CD4-positive, alpha-beta T cell (primary cell): ENCODE results near the gene RREB1. TPM values are rescaled to one million over a fixed set of nuclear protein-coding genes. Genes with fewer than 3 reads are reported as not detected.

Experiments used
- ATAC-seq: fragments of 200-7000 bp; cut with Tn5 transposase; one replicate; pipeline ENCODE4 v1.10.0; 2022; ENCODE audit warnings: mild to moderate bottlenecking; ENCODE audit not compliant: poor library complexity
- CTCF ChIA-PET: fragments of 350-600 bp; sonication (Branson Sonifier 250); formaldehyde crosslinking; loops from one replicate; lab custom pipeline; 2021; ENCODE audit warnings: antibody characterized with exemption, inconsistent platforms; lab: Charles Lee
- POLR2A ChIA-PET: fragments of 350-600 bp; sonication (Branson Sonifier 250); formaldehyde crosslinking; loops from one replicate; lab custom pipeline; 2021; ENCODE audit warnings: antibody characterized with exemption, inconsistent platforms; lab: Charles Lee
- DNase-seq, 14 experiments: peaks; one replicate each; pipeline ENCODE4 v3.0.0-alpha.2; 2013 to 2020; ENCODE audit warnings: mixed read lengths in 2 of 14
- H3K27ac ChIP-seq, 2 donors: one replicate each; pipeline versions ENCODE4 v1.5.1 to v1.7.0; 2013; ENCODE audit warnings: low read length in 2 of 2, low read depth in 1 of 2, mild to moderate bottlenecking in 1 of 2
- H3K27me3 ChIP-seq, 2 experiments: 1 replicate in 1 of 2; 2 replicates in 1 of 2; pipeline versions ENCODE4 v1.6.1 to v1.7.0; 2013; ENCODE audit warnings: low read length in 2 of 2, control low read depth in 1 of 2, mild to moderate bottlenecking in 1 of 2, moderate library complexity in 1 of 2; ENCODE audit not compliant: insufficient read depth in 2 of 2, control insufficient read depth in 1 of 2
- H3K36me3 ChIP-seq: one replicate; pipeline ENCODE4 v1.6.1; 2013; ENCODE audit warnings: low read length, control low read depth; ENCODE audit not compliant: insufficient read depth
- H3K4me1 ChIP-seq: one replicate; pipeline ENCODE4 v1.6.1; 2013; ENCODE audit warnings: low read length, control low read depth; ENCODE audit not compliant: insufficient read depth
- H3K4me3 ChIP-seq: one replicate; pipeline ENCODE4 v1.5.1; 2013; ENCODE audit warnings: mild to moderate bottlenecking, low read length, moderate library complexity
- H3K9me3 ChIP-seq, 2 experiments: 1 replicate in 1 of 2; 2 replicates in 1 of 2; pipeline versions ENCODE4 v1.6.1 to v1.7.0; 2013; ENCODE audit warnings: low read length in 2 of 2, mild to moderate bottlenecking in 2 of 2, control low read depth in 1 of 2, moderate library complexity in 1 of 2; ENCODE audit not compliant: control insufficient read depth in 1 of 2, insufficient read depth in 1 of 2
- H3K27ac Mint-ChIP-seq: one replicate; pipeline ENCODE4 v1.8.0; 2020; ENCODE audit warnings: mixed read lengths
- H3K27me3 Mint-ChIP-seq: one replicate; pipeline ENCODE4 v1.8.0; 2021; ENCODE audit warnings: mixed read lengths
- H3K36me3 Mint-ChIP-seq: one replicate; pipeline ENCODE4 v1.8.0; 2021; ENCODE audit warnings: low read depth, mixed read lengths
- H3K4me1 Mint-ChIP-seq: one replicate; pipeline ENCODE4 v1.8.0; 2021; ENCODE audit warnings: low read depth, mixed read lengths
- H3K4me3 Mint-ChIP-seq: one replicate; pipeline ENCODE4 v1.8.0; 2020; ENCODE audit warnings: mild to moderate bottlenecking, mixed read lengths
- H3K9me3 Mint-ChIP-seq: one replicate; pipeline ENCODE4 v1.8.0; 2020; ENCODE audit warnings: mixed read lengths
- CTCF ChIP-seq: fragments of 200-600 bp; IDR thresholded peaks from one replicate; pipeline ENCODE4 v1.8.0; 2022; ENCODE audit warnings: antibody characterized with exemption, mild to moderate bottlenecking
- intact Hi-C, 2 experiments: fragments of 100-400 bp; cut with DNase I in 1 of 2; cut with micrococcal nuclease in 1 of 2; formaldehyde crosslinking; loops; one replicate each; pipeline versions ENCODE4 v1.15.1 to v1.9.0; 2023 to 2025; cut with DNase I, micrococcal nuclease
- total RNA-seq, 174 experiments: library from RNA in 2 of 174; stranded (reverse) in 2 of 174; gene quantifications; one replicate each; pipeline ENCODE4 v1.2.3 and lab custom pipeline; 2021 to 2026

The RREB1 gene
- total RNA-seq, 2 experiments from 2014 or later: 56.5 to 60.0 TPM

- Mint-ChIP-seq H3K27ac (peak overlapping the region; percentile 47), H3K9me3 (no peaks in the 10 kb centered on the region), H3K36me3 (peaks cover 95% of the 10 kb centered on the region), H3K4me3 (no peak overlapping the region), H3K4me1 (peaks cover 8% of the 10 kb centered on the region), H3K27me3 (no peaks in the 10 kb centered on the region)
- no peak for ATAC-seq
- Histone ChIP-seq H3K27me3 (no peaks in the 10 kb centered on the region), H3K9me3 (no peaks in the 10 kb centered on the region), H3K27ac (no peak overlapping the region), H3K36me3 (peaks cover 63% of the 10 kb centered on the region), H3K4me1 (peaks cover 3% of the 10 kb centered on the region), H3K4me3 (no peak overlapping the region)
- ChIA-PET POLR2A (no interaction called here), CTCF (no interaction called here)
- DNase-seq: peak in 3 of 14 experiments; percentile 12 to 56 (median 49)
- TF ChIP-seq CTCF: no peak
- intact Hi-C loops: no loop called here
Measured at GRCh38 chr6:7188492-7188891, 80.7 kb downstream of the RREB1 start.

GRCh38 chr6:7189101-7189758, 81.5 kb downstream of the RREB1 start:
- no peaks in the 10 kb centered on the region for H3K9me3 Mint-ChIP-seq
- ChIA-PET CTCF (no interaction called here), POLR2A (no interaction called here)

GRCh38 chr6:7190791-7191190, 83.0 kb downstream of the RREB1 start:
- no peak overlapping the region for H3K4me3 Mint-ChIP-seq
- H3K27me3 Mint-ChIP-seq: no peaks in the 10 kb centered on the region
- Histone ChIP-seq H3K4me3 (no peak overlapping the region), H3K4me1 (peaks cover 9% of the 10 kb centered on the region), H3K9me3 (no peaks in the 10 kb centered on the region), H3K27me3 (no peaks in the 10 kb centered on the region), H3K36me3 (peaks cover 57% of the 10 kb centered on the region), H3K27ac (no peak overlapping the region)
- H3K4me1 Mint-ChIP-seq: peaks cover 20% of the 10 kb centered on the region
- ChIA-PET POLR2A (no interaction called here), CTCF (no interaction called here)
- H3K27ac Mint-ChIP-seq: no peak overlapping the region
- peaks cover 94% of the 10 kb centered on the region for H3K36me3 Mint-ChIP-seq
- DNase-seq (no peak), ATAC-seq (no peak)
- TF ChIP-seq CTCF: no peak
- intact Hi-C loops: no loop called here
- no peaks in the 10 kb centered on the region for H3K9me3 Mint-ChIP-seq

More at GRCh38 chr6:7189101-7189758, 81.5 kb downstream of the RREB1 start:
- no peaks in the 10 kb centered on the region for H3K9me3 ChIP-seq
- DNase-seq: no peak
- peaks cover 58% of the 10 kb centered on the region for H3K36me3 ChIP-seq
- intact Hi-C loops: no loop called here
- H3K27me3 ChIP-seq: no peaks in the 10 kb centered on the region
- ATAC-seq: no peak
- H3K4me1 ChIP-seq: peaks cover 3% of the 10 kb centered on the region
- no peak overlapping the region for H3K4me3 Mint-ChIP-seq
- peaks cover 96% of the 10 kb centered on the region for H3K36me3 Mint-ChIP-seq
- peaks cover 8% of the 10 kb centered on the region for H3K4me1 Mint-ChIP-seq
- no peaks in the 10 kb centered on the region for H3K27me3 Mint-ChIP-seq
- H3K4me3 ChIP-seq: no peak overlapping the region
- H3K27ac Mint-ChIP-seq: no peak overlapping the region
- no peak overlapping the region for H3K27ac ChIP-seq
- no peak for TF ChIP-seq CTCF
